ENCODE measurements around the gene IRX1. TPM values are rescaled to one million over a fixed set of nuclear protein-coding genes. Genes with fewer than 3 reads are reported as not detected.

The IRX1 gene
- total RNA-seq = 1.3 TPM
- long read RNA-seq, partial matches to known transcripts = 0 of 1 reads
- long read RNA-seq, other reads (novel, unspliced or antisense) = 0 of 1 reads

DNA sequence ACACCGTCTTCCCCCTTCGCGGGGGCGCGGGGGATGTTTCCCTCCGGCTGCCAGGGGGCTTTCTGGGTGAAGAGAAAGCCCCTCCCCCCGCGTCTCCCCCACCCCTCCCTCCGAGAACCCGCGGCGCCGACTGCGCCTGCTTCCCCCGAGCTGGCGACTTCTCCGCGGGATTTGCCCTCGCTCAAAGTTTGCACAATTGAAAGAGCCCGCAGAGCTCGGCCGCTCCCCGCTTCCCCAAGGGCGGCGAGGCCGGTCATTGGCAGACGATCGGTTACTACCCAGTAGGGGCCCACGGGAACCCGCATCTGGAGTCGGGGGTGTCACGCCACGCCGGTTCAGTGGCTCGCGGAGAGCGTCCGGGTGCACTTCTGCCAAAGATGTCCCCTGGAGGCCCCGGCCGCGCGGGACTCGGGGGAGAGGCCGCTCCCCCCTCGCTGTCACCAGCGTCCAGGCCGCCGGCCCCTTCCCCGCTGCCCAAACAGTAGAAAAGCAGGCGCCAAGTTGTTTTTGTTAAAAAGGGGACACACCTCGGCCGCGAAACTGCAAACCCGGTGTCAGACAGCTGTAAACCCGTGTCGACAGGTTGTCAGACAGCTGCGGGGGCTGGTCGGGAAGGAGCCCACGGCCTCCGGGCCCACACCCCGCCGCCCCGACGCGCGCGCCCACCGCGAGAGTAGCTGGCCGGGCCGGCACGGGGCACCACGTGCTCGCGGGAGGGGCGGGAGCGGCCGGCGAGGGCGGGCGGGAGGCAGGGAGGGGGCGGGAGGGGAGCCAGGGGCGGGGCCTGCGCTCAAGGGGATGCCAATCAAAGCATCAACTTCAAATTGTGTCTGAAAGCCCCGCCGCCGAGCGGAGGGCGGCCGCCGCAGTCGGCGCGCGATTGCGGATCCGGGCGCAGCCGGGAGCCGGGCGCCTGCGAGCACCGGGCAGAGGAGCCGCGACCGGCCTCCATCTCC, at the start of gene IRX1:
Gene IRX1 (plus strand): TSS at position 827 of the 956 bp plus-strand sequence. CDS start 274 bp downstream, outside the sequence.
- ATAC-seq (no peak), DNase-seq (ENCODE audit: missing footprints) (no peak)
- intact Hi-C loops (cut with DNase I) = no loop called here

DNA sequence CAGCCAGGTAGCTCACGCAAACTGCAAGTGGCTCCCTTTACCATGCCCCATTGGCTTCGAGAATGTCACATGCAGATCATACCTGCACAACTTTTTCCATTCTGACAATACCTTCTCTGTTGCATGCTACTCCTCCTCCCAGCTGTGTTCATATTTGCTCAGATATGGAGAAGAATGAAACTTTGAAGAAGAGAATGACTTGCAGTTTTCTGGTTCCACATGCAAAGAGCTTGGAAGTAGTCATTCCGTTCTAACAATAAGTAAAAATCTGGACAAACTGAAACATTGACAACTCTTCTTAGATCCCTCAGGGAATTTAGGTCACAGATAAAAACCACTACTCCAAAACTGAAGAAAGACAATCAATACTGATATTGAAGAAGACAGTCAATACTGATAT, 49.6 kb upstream of the IRX1 start:
- no peak for DNase-seq (ENCODE audit: missing footprints)
- intact Hi-C loops (cut with DNase I) = no loop called here
- ATAC-seq = no peak

DNA sequence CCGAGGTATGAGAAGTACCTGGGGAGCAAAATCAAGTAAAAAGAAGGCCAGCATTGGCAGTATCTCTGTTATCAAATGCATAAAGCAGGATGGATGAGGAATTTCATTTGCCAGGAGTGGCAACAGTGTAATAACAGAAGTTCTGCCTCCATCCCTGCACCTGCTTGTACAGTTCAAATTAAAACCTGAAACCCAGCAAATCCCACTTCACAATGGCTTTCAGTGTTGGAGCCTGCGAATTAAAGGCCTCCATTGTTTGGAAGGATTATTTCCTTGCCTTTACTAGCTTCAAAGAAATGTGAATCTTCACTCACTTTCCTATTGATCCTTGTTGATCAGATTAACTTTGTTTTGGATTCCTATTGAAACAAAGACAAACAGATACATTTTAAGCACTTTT, 31.5 kb upstream of the IRX1 start:
- no peak for ATAC-seq
- DNase-seq (ENCODE audit: missing footprints) = no peak
- intact Hi-C loops (cut with DNase I) = no loop called here

DNA sequence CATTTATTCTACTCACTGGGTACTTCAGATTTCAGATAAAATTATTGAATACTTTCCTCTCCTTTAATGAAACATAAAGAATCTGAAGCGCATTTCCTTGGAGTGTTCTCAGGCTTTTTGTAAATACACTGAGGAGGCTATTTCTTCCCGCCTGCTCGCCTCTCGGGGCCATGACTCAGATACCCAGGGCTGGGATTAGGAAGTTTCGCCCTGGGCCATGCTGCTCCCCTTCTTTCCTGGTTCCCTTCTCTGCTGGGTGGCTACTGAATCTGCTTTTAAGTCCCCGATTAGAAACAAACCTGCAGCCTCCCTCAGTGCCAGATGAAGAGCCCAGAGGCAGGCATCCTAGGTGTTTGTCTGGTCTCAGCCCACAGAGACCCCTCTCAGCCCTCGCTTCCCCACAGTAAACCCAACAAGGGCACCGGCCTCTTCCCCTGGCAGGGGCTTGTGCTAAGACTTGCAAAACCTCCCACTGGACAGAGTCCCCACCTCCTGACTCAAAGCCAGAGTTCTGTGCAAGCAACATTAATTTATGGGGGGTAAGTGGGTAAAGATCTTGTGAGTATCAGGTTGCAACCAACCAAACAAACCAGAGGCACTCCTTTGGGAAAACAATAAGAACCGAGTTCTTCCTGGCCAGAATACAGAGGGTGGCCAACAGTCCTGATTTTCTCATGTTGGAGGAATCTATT, 30.7 kb upstream of the IRX1 start:
- no peak for ATAC-seq
- DNase-seq (ENCODE audit: missing footprints) = no peak
- intact Hi-C loops (cut with DNase I) = no loop called here

DNA sequence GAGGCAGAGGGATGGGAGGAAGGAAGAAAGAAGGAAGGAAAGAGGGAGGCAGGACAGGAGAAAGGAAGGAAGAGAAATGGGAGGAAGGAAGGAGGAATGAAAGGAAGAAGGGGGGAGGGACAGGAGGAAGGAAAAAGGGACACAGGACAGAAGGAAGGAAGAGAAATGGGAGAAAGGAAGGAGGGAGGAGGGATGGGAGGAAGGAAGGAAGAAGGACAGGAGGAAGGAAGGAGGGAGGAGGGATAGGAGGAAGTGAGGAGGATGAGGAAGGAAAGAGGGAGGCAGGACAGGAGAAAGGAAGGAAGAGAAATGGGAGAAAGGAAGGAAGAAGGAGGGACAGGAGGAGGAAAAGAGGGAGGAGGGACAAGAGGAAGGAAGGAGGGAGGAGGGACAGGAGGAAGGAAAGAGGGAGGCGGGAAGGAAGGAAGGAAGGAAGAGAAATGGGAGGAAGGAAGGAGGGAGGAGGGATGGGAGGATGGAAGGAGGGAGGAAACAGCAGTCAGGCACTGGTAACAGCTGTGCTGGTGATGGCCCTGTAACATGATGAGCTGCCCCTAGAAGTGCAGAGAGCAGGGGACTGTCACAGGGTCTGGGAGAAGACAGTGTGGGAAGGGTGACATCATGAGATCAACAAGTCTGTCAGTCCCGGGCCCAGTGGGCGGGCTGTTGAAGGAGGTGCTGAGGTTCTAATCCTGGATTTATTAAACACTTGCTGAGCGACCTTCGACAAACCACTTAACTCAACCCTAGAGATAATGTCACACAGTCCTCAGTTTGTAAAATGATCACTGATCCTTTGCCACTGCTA, 10.7 kb upstream of the IRX1 start:
- DNase-seq (ENCODE audit: missing footprints) (no peak), ATAC-seq (no peak)
- intact Hi-C loops (cut with DNase I) = no loop called here

DNA sequence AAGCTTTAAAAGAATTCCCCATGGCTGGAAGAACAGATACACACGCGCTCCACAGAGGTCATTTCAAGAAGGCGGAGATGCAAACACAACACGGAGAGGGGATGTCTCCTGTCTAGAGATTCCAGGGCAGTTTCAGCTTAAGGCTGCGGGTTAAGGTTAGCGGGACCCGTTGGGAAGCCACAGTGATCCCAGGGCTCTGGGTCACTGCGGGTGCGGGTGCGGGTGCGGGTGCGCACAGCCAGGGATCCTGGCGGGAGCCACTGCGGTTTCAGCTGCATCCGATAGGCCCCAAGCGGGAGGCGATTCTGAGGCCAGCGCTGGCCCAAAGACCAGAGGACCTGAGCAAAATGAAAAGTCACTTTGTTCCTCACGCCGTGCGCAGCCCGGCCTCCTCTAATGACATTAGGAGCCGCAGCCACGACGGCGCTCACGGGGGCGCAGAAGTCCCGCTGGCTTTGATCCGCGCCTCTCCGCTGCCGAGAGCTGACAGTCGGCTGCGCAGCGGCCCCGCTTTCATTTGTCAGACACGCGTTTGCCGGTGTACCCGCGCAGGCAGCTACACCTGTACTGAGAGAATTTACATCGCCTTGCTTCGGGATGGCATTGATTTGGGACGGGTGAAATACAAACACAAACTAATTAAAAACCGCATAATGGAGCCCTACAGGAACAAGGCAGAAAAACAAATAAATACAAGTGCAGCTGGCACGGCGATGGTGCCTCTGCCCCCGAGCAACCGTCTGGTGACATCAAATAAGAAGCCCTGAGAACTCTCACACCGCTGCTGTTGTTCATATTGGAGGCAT, 5.3 kb upstream of the IRX1 start:
- no peak for ATAC-seq
- intact Hi-C loops (cut with DNase I) = no loop called here
- no peak for DNase-seq (ENCODE audit: missing footprints)

DNA sequence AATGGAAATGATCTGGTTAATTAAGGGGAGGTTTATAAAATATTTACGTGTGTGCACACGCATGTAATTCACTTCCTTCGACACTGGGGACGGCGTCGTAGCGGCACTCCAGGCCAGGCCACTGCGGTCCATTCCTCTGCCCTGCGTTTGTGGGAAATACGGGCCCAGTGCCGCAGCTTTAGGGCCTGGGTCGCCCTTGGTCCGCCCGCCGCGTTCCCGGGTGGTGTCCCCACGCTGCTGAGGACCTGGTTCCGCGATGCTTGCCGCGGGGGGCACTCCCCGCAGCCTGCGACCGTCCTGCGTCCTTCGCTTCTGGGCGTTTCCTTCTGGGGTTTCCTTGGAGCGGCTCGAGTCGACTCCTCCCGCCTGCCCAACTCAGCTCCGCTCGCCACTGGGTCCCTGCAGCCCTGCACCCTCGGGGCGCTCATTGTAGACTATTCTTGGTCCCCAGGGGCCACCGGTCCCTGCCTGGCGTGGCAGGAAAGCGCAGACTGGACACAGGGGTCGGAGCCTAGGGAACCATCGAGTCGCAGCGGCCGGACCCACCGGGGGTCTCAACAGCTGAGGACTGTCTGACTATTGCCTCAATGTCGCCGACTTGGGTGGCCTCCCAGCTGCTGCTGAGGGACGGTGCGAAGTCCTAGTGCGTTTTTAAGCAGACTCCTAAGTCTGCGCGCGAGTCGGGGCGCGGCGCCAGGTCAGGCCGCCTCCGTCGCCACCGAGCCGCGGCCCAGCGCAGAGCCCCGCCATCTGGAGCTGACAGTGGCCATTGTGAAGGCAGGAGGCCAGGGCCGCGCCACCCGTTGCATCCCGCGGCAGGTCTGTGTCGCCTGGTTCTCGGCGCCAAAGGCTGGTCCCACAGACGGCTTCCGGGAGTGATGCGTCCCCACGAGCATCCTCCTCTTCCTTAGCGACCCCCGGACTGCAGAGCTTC, 4.4 kb upstream of the IRX1 start:
- DNase-seq (ENCODE audit: missing footprints) (no peak), ATAC-seq (no peak)
- intact Hi-C loops (cut with DNase I) = no loop called here

DNA sequence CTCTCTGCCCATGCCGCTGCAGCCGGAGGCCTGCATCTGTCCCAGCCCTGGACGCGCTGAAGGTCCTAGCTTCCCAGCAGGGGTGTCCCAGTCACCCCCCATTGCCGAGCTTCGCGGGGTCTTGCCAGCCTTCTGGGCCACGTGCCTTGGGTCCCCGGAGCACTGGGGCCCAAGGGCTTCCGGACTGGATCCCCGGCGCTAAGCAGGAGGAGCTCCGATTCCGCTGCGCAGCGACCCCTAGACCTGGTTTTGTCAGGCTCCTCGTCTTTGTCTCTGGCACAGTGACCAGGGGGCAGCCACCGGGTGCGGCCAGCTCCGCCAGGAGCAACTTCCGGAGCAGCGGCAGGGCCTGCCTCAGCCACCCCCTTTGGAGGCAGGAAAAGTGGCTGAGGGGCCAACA, 3.3 kb upstream of the IRX1 start:
- no peak for DNase-seq (ENCODE audit: missing footprints)
- intact Hi-C loops (cut with DNase I) = no loop called here
- ATAC-seq = no peak

DNA sequence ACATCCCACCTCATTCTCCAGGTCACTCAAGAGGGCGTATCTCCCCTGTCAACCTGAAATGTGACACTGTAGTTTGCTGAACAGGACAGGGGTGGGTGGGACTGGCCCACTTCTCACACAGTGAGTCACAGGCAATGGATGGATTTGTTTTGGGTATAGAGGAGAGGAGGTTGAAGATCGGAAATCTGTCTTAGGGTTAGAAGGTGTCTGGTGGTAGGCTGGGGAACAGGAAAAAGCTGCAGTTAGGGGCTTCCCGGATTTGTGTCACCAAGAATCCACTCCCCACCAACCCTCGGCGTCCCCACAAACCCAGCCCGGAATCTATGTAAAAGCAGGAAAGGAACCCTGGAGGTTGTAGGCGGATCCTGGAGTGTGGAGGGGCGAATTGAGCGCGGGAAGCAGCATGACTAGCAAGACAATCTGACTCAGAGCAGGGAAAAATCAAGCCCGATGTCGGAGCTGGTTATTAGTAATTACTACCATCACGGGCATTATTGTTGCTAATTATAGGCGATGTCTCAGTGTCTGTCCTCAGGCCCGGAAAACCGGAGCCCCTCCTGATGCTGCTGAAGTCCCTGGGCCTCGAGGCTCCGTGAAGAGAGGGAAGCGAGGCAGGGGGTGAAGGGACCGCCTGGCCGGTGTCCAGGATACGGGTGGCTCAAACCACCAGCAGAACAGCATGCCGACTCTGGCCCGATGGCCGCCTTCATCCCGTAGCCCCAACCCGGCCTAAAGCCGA, 1.7 kb upstream of the IRX1 start:
- DNase-seq (ENCODE audit: missing footprints) (no peak), ATAC-seq (no peak)
- intact Hi-C loops (cut with DNase I) = no loop called here

DNA sequence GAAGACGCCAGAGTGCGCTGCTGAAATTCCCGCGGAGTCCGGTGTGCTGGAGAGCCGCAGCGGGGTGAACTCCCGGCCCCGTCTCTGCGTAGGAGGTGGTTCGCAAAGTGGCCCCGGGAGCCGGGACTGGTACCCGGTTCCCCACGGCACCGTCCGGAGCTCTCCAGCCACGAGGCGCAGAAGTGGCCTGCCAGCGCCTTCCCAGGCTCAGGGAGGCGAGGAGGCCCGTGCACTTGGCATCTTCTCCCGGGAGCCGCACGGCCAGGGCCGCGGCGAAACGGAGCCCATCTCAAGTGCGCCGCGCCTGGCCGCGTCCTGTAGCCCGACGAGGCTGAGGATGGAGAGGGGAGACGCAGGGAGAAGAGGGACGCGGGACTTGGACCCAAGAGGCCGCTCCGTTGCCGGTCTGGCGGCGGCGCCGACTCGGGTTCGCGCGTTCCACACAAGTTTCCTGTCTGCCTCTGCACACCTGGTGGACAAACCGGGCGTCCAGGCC, 1.1 kb upstream of the IRX1 start:
- DNase-seq (ENCODE audit: missing footprints) = no peak
- intact Hi-C loops (cut with DNase I) = no loop called here
- peak; percentile 16 for ATAC-seq

DNA sequence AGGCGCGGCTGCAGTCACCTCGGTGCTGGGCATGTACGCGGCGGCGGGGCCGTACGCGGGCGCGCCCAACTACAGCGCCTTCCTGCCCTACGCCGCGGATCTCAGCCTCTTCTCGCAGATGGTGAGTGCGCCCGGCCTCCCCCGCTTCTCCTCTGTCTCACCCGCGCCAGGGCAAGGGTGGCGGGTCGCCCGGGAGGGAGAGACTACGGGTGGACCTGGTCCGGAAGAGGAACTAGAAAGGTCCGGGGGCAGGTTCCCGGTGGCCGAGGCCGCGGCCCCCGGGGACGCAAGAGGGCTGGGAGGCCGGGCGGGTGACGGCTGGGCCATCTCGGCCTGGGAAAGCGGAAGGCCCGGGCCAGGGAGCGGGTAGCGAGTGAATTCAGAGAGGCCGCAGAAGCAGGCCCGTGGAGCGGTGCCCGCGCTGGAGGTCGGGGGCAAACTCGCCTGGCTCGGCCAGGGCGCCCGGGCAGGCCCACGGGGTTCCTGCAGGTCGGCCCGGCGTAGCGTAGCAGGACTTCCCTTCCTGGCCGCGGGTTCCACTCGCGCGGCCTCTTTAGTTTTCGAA, 711 bp downstream of the IRX1 start:
- ATAC-seq (no peak), DNase-seq (ENCODE audit: missing footprints) (no peak)
- intact Hi-C loops (cut with DNase I) = no loop called here

DNA sequence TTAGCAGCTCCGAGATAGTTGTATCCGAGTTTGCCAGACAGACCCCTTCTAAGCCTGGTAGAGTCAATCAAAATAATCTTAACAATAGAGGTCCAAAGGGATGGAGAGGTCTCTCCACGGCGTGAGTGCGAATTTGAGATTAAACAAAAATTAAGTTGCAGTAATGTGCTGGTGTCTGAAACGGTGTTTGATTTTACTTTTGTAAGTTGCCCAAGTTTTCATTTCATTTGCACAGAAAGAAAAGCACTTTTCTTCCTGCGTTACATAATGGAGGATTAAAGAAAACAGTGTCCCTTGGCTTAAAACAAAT, 1.2 kb downstream of the IRX1 start:
- ATAC-seq = no peak
- DNase-seq (ENCODE audit: missing footprints) = no peak
- intact Hi-C loops (cut with DNase I) = no loop called here

DNA sequence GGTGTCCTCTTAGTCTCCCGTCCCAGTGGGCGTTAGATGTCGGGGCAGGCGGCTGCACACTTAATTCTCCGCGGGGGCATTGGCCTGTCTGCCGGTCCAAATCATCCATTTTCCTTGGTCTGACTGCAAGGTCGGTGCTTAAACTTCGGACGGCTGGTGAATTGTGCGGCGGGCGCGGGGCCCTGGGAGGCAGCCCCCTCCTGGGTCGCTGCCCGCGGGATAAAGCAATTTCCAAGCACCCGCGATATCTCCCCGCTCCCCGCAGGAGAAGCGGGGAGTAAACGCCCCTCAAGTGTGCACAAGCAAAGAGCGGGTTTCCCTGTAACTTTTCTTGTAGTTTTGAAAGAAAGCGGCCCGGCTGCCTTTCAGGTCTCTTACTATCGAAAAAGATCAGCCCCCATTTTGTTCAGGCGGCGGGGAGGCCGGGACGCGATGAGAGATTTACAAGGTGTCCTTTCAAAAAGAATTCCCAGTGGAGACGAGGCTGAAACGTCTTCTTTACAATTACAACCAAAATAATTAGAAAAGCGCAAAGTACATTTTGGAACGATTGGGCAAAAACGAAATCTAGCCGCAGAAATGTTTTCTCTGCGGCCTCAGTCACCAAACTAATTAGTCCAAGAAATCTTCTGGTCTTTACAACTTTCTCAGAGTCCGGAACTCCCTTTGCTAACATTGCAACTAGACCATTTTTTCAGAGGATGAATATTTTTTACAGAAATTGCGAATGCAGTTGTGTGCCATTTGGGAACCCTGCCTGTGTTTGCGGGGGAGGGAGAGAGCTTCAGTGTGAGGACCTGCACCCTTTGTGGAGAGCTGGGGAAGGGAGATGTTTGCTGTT, 1.8 kb downstream of the IRX1 start:
- no peak for DNase-seq (ENCODE audit: missing footprints)

DNA sequence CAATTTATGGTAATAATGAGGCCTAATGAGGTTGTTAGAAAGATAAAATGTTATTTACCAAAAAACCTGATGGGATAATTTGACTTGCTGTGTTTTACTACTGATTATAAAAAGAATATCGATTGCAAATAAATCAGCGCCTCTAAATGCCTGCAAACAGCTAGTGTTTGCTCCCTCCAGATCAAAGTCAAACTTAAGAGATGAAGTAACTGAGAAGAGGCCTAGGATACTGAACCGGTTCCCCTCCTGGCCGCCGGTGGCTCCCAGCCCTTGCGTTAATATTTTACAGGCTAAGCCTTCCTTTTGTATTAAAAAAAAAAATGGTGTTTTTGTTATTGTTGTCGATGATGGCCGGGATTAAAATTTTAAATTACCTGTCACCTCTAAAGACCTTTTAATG, 2.6 kb downstream of the IRX1 start:
- ATAC-seq (no peak), DNase-seq (ENCODE audit: missing footprints) (no peak)
- intact Hi-C loops (cut with DNase I) = no loop called here

More for the DNA sequence above, 1.8 kb downstream of the IRX1 start:
- intact Hi-C loops (cut with DNase I) = no loop called here
- ATAC-seq = no peak

DNA sequence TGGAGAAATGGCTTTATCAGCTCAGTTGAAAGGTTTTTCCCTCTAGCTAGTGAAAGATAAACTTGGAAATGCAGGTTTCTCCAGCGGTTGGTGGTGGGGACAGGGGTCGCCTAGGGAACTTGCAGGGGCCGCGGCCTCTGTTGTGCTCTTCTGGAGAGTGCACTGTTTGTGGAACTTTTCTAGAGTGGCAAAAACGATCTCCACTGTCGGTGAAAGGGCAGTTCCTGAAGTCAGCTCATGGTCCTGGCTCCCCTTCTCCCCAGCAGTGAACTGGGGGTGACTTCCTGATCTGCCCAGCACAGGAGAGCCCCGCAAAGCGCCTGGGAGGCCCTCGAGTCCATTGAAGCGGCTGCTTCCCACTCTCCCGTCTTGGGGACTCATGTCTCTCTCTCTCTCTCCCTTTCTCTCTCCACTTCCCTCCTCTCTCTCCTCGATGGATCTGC, 3.2 kb downstream of the IRX1 start:
- DNase-seq (ENCODE audit: missing footprints) (no peak), ATAC-seq (no peak)
- intact Hi-C loops (cut with DNase I) = no loop called here

Measured in Right ventricle myocardium inferior (tissue), 1 donor.